Measurements from ENCODE around the gene DNHD1. TPM values are rescaled to one million over a fixed set of nuclear protein-coding genes. Genes with fewer than 3 reads are reported as not detected.
A peak's percentile ranks its signal among the peaks of the same experiment; 100 is the strongest.

Gene DNHD1
- total and polyA plus RNA-seq, 2 of the 13 experiments (the other 11 are each of a cell fraction or from before 2014, with no cell fraction given) = 2.7 to 9.3 TPM

- TF ChIP-seq CENPT (CRISPR knock-in tag; IDR thresholded peaks at IDR 0.05; ENCODE audit: low read depth) (no peak; the same call in 1 of the 2 replicates), TFAP4 (IDR thresholded peaks at IDR 0.05; ENCODE audit: borderline replicate concordance, low read depth) (no peak), ZNF207 (IDR thresholded peaks at IDR 0.05; ENCODE audit: borderline replicate concordance) (no peak), ZNF142 (CRISPR knock-in tag; IDR thresholded peaks at IDR 0.05) (no peak), FOXA1 (IDR thresholded peaks at IDR 0.05) (no peak), FOXA1 (CRISPR knock-in tag; IDR thresholded peaks at IDR 0.05) (peak; percentile 33; the same call in 1 of the 2 replicates), HNRNPK (IDR thresholded peaks at IDR 0.05; ENCODE audit: low read depth, low read length, poor library complexity, severe bottlenecking) (peak; percentile 77), SNAPC4 (CRISPR knock-in tag; IDR thresholded peaks at IDR 0.05) (no peak), DMTF1 (CRISPR knock-in tag; IDR thresholded peaks at IDR 0.05) (no peak)
Observed at GRCh38 chr11:6603287-6604080, 106.4 kb downstream of the DNHD1 start, which contains the start of the genes ILK and RRP8 (continued).

All from HepG2 (cell line).